ENCODE results near the gene RBKS.

DNA sequence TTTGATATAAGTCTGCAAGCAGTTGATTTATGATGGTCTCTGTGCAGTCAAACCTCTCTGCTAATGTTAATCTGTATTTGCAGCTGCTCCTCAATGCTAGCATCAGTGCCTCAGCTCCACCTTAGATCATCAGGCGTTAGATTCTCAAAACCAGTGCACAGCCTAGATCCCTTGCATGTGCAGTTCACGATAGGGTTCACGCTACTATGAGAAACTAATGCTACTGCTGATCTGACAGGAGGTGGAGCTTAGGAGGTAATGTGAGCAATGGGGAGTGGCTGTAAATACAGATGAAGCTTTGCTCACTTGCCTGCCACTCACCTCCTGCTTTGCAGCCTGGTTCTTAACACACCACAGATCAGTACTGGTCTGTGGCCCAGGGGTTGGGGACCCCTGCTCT, 18.4 kb downstream of the RBKS start:
- no peak for TF ChIP-seq EP300 (IDR thresholded peaks at IDR 0.05; ENCODE audit: low read depth)
- TF ChIP-seq, protein P1, sequence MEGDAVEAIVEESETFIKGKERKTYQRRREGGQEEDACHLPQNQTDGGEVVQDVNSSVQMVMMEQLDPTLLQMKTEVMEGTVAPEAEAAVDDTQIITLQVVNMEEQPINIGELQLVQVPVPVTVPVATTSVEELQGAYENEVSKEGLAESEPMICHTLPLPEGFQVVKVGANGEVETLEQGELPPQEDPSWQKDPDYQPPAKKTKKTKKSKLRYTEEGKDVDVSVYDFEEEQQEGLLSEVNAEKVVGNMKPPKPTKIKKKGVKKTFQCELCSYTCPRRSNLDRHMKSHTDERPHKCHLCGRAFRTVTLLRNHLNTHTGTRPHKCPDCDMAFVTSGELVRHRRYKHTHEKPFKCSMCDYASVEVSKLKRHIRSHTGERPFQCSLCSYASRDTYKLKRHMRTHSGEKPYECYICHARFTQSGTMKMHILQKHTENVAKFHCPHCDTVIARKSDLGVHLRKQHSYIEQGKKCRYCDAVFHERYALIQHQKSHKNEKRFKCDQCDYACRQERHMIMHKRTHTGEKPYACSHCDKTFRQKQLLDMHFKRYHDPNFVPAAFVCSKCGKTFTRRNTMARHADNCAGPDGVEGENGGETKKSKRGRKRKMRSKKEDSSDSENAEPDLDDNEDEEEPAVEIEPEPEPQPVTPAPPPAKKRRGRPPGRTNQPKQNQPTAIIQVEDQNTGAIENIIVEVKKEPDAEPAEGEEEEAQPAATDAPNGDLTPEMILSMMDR (IDR thresholded peaks at IDR 0.05): no peak
